Measurements from ENCODE around the gene FITM2. TPM values are rescaled to one million over a fixed set of nuclear protein-coding genes. Genes with fewer than 3 reads are reported as not detected.

FITM2 gene
- total and polyA plus RNA-seq, 2 donors (not counting 3 experiments of a cell fraction or from before 2014, with no cell fraction given): 4.4 to 7.7 TPM

GRCh38 chr20:44354979-44355497, 44.0 kb upstream of the FITM2 start:
- POLR2A ChIA-PET: no interaction called here
- Histone ChIP-seq H3K79me2 (ENCODE audit: control insufficient read depth, insufficient read depth, low read length) (no peaks in the 10 kb centered on the region), H3K4me2 (ENCODE audit: insufficient read depth, low read length) (no peak overlapping the region), H2AFZ (ENCODE audit: low read depth, low read length) (no peak overlapping the region), H3K36me3 (ENCODE audit: control insufficient read depth in 2 of 2, extremely low read depth in 1 of 2, insufficient read depth in 2 of 2, low read length in 2 of 2) (no peaks in the 10 kb centered on the region), H3K9me1 (replicated peaks; ENCODE audit: control insufficient read depth, extremely low read depth, insufficient read depth, low read length) (no peaks in the 10 kb centered on the region), H4K20me1 (replicated peaks; ENCODE audit: control insufficient read depth, extremely low read depth, insufficient read depth, low read length) (no peaks in the 10 kb centered on the region), H3K27me3 (ENCODE audit: control insufficient read depth in 2 of 2, insufficient read depth in 2 of 2, low read length in 2 of 2) (no peaks in the 10 kb centered on the region), H3K4me1 (ENCODE audit: control insufficient read depth, extremely low read depth, insufficient read depth, low read length) (no peaks in the 10 kb centered on the region), H3K4me3 (replicated peaks in 1 of 3; ENCODE audit: insufficient read depth in 1 of 3, low read depth in 1 of 3, low read length in 3 of 3) (no peak overlapping the region), H3K9ac (replicated peaks; ENCODE audit: extremely low read depth, insufficient read depth, low read length) (no peak overlapping the region), H3K27ac (ENCODE audit: insufficient read depth, low read depth, low read length) (no peak overlapping the region), H3K9me3 (replicated peaks; ENCODE audit: control insufficient read depth, insufficient read depth, low read length) (no peaks in the 10 kb centered on the region)
- DNase-seq (ENCODE audit: low read depth, low spot score): no peak
- CTCF ChIA-PET: no interaction called here
- no TSS peak for BruUV-seq (replicated peaks)
- TF ChIP-seq POLR2A (IDR thresholded peaks at IDR 0.05; ENCODE audit: low read depth, low read length): no peak
- TF ChIP-seq JUN (IDR thresholded peaks at IDR 0.05; ENCODE audit: borderline replicate concordance, insufficient read depth, insufficient read length, low read depth): no peak
- TF ChIP-seq GATA2 (IDR thresholded peaks at IDR 0.05; ENCODE audit: insufficient read depth, insufficient read length, low read depth, low read length): no peak
- no peak for TF ChIP-seq POLR2AphosphoS5 (IDR thresholded peaks at IDR 0.05; ENCODE audit: insufficient read depth, low read depth, low read length)
- TF ChIP-seq FOS (IDR thresholded peaks at IDR 0.05; ENCODE audit: borderline replicate concordance, insufficient read depth, low read length): no peak
- no peak for TF ChIP-seq MAX (IDR thresholded peaks at IDR 0.05; ENCODE audit: insufficient read depth, insufficient read length)
- TF ChIP-seq MYC (IDR thresholded peaks at IDR 0.05; ENCODE audit: low read depth, low read length): no peak
- no peak for TF ChIP-seq CTCF (IDR thresholded peaks at IDR 0.05; ENCODE audit: extremely low read depth in 1 of 2, insufficient read depth in 1 of 2, low read depth in 1 of 2, low read length in 2 of 2)
- no peak for TF ChIP-seq EZH2 (IDR thresholded peaks at IDR 0.05; ENCODE audit: borderline replicate concordance, low read depth, low read length, severe bottlenecking)
- intact Hi-C loops (cut with micrococcal nuclease) (no loop called here), dilution Hi-C loops (cut with MboI; ENCODE audit: extremely low pct_ligation_motif_present, low sequenced_read_pairs) (no loop called here)
- no peak for FAIRE-seq
